Measurements from ENCODE around the gene LRRC1.

LRRC1 gene

DNA sequence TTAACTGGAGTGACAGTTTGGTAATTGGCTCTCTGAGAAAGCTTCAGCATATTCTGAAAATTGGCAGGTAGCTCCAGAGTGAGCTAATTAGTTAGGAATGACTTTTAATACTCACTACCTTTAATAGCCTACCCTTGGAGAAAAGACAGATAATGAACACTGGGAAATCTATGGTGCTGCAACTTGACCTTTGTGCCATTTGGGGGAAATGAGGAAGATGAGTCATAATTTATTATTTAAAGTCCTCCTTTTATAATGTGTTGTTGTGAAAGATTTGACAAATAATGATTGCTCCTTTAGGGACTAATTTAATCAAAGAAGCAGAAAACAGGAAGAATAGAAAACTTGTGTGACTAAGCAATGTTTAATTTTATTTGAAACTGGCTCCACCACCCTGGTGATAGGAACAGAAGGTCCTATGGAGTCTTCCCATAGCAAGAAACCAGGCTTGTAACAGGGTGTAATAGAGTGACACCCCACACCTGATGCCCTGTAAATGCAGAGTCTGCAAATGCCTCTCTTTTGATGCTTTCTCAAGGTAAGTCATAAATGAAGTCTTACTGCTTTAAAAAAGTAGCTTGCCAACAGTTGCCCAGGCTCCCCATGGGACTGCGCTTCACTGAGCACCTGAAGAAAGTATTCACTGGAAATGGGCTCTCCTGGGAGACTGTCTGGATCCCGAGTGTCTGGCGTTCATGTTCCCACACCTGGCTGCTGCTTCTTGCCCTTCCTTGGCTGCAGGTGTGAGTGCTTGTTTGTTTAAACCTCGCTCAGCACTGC lies 134.4 kb downstream of the LRRC1 start:
- no peak for DNase-seq

DNA sequence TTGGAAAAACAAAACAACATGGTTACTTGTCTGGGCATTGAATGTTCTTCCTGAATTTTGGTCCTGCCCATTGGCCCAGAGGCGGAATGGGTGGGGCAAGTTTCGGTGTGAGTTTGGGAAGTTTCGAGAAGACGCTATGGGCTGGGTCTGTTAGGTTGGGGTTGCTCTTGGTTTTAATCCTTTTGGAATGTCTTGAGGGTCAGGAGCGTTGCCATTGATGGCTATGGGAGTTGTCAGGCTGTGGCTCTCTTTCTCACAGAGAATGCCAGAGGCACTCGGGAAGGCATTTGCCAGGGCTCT lies 135.0 kb downstream of the LRRC1 start:
- DNase-seq = no peak

DNA sequence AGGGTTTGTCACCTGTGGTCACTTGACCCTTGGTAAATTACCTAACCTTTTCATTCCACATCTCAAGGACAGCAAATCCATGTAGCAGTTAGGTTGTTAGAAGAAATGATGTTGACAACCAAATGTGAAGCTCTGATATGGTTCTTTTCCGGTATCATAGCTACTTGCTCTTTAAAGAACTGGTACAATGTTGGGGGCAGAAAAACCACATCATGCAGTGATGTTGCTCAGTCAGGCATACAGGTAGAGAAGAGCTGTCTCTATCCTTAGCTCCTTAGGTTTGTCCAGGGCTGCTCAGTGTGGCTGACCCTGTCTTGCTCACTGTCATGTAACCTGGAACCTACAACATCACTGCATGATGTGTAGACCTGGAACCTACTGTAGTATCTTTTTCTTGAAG lies 135.5 kb downstream of the LRRC1 start:
- no peak for DNase-seq

DNA sequence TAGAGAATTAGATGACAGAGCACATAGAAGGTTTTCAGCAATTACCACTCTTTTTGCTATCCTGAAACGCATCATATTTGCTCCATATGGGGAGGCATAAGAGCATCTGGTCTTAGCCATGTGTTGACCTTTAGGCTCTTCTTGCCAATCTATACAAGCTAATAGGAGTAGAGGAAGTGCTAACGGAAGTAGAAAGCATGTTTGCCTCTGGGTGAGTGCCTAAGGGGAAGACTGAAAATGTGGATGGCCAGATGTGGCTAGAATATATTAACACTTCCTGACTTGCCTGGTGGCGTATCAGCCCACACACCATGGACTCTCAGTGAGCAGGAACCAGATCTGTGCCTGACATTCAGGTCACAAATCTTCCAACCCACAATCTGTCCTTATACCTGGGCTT lies 136.3 kb downstream of the LRRC1 start:
- no peak for DNase-seq

DNA sequence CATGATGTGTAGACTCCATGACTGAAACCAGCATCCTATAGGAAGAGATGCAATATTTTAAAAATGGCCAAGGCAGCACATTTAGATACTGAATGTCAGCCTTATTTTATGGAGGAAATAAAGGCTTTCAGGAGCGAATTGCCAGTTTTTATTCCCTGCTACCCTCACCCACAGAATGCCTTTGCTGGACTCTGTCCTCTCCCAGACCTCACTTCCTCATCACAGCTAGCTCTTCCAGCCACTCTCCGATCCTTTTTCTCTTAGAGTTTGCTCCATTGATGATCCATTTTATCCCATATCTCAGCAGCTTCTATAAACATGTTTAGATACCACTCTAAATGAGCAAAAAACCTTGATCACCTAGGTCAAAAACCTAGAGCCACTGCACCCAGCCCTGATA lies 137.7 kb downstream of the LRRC1 start:
- no peak for DNase-seq

DNA sequence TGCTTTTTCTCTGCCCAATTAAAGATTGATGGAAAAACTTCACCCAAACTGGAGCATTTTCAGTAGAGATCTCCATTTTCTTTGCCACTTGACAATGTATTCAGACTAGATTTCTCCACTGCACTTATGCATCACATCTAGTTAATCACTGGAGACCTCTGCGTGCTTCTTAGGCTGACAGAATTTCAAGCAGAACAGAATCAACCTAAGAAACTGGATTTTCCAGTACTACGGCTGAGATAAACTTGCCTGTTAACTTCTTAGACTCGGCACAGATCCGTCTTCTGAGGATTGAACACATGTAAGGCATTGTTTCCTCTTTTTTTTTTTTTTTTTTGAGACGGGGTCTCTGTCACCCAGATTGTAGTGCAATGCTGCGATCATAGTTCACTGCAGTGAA lies 139.2 kb downstream of the LRRC1 start:
- no peak for DNase-seq

DNA sequence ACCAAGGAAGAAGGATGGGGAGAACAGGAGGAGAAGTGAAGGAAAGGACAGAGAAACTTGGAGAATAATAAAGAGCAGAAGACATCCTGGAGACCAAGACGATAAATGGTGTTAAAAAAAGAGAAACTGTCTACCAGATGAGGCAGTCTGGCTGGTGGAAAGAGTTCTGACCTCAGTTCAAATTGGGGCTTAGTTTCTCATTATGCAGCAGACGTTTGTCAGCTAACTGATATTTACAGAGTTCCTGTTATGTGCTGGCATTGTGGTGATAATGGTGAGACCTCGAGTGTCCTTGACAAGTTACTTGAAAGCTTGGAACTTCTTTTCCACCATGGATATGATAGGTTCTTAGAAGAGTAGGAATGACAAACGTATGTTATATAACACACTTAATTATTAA lies 142.7 kb downstream of the LRRC1 start:
- DNase-seq = no peak

DNA sequence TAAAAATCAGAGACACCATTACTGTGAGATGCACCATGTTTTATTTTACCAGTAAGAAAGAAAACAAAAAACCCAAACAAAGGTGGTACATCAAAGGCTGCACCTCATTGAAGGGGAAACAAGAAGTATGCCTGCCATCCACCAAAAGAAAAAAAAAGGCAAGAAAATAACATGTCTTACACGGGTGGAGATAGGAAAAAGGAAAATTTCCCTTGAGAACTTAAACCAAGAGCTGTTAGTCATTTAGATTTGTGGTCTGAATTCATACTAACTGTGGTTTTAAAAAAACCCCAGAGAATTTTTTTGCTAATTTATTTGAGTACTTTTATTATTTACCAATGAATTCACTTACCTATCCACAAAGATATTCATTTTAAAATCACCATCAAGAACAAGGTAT lies 144.0 kb downstream of the LRRC1 start:
- DNase-seq = no peak

DNA sequence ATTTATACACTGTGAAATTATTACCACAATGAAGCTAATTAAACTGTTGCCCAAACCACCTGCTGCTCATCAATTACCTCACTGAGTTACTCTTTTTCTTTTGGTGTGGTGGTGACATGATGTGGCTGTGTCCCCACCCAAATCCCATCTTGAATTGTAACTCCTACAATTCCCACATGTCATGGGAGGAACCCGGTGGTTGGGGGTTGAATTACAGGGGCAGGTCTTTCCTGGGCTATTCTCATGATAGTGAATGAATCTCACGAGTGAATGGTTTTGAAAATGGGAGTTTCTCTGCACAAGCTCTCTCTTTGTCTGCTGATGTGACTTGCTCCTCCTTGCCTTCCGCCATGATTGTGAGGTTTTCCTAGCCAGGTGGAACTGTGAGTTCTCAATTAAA lies 145.0 kb downstream of the LRRC1 start:
- DNase-seq = no peak

DNA sequence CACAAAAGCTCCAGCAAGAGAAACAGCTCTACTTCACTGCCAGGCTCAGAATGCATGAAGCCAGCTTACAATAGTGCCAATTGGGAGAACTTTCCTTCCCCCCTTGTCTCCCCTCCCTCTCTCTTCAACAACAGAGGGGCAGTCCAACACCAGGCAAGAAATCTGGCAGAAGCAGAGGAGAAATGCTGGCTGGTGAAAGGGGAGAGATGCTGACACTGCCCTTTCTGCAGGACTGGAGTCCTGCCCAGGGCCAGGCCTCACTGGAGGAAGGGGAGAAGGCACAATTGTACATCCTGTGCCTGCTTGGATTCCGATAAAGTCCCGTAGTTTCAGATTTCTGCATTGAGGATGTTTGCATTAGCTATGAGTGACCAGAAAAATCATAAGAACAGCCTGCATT lies 148.6 kb downstream of the LRRC1 start:
- no peak for DNase-seq

DNA sequence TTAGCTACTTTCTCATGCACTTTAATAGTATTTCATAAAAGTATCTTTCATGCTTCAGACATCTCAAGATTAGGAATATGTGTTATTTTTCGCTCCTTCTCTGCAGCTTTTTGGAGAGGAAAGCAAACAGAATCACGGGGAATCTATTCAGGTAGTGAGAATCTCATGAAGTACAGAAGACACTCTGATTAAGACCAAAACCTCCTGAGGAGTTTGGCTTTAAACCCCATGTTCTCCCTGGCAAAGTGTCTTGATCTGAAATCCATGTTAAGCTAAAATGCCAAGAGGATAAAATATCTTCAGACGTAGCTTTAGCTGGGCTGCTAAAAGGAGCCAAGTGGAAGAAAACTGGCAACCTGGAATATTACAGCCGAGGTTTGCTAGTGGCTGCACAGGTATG lies 149.3 kb downstream of the LRRC1 start:
- DNase-seq = no peak

DNA sequence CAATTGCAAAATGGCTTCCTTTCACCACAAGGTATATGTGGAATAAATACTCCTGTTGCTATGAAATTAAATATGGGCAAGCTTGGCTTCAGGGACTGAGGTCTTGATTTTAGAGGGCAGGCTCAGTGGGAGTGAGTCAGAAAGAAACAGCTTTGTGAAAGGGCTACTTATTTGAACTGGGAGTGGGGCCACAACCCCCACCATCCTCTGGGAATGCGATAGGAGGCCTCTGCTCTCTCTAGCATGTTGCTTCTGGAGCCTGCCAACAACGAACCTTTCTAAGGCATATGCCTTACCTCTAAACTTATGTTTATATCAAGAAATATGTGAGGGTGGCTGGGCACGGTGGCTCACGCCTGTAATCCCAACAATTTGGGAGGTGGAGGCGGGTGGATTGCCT lies 149.7 kb downstream of the LRRC1 start:
- no peak for DNase-seq

DNA sequence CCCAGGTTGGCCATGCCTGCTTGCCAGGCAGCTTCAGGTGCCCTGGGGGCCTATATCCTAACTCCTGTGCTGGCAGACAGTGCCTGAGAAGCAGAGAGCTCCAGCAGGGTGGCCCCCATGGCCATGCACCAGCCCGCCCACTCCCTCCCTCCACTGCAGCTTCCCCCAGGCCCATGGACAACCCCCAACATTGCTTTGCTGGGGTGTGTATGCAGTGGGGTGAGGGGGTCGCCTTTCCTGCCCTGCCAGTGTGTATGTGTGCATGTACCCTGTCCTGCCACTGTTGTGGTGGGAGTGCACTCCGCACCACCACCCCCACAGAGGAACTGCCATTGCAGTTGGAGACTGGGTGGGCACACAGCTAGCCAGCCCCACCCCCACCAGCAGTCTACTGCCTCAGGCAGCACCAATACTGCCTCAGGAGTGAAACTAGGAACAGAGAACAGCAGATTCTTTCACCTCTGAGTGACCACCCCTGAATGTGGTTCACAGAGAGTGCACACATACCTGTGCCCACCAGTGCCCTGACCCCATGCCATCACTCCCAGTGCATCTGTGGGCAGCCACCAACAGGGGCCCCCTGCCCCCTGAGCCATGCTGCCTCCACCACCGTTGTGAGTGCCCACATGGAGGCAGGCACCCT lies 151.1 kb downstream of the LRRC1 start:
- DNase-seq = no peak

DNA sequence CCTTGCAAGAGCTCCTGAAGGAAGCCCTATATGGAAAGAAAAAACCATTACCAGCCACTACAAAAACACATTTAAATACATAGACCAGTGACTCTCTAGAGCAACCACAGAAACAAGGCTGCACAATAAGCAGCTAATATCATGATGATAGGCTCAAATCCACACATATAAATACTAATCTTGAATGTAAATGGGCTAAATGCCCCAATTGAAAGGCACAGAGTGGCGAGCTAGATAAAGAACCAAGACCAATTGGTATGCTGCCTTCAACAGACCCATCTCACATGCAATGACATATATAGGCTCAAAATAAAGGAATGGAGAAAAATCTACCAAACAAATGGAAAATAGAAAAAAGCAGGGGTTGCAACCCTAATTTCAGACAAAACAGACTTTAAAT lies 153.0 kb downstream of the LRRC1 start:
- DNase-seq = no peak

DNA sequence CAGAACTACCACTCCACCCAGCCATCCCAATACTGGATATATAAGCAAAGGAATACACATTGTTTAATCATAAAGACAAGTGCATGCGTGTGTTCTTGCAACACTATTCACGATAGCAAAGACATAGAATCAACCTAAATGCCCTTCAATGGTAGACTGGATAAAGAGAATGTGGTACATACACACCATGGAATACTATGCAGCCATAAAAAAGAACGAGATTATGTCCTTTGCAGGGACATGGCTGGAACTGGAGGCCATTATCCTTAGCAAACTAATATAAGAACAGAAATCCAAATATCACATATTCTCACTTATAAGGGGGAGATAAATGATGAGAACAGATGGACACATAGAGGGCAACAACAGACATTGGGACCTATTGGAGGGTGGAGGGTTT lies 156.6 kb downstream of the LRRC1 start:
- no peak for DNase-seq

DNA sequence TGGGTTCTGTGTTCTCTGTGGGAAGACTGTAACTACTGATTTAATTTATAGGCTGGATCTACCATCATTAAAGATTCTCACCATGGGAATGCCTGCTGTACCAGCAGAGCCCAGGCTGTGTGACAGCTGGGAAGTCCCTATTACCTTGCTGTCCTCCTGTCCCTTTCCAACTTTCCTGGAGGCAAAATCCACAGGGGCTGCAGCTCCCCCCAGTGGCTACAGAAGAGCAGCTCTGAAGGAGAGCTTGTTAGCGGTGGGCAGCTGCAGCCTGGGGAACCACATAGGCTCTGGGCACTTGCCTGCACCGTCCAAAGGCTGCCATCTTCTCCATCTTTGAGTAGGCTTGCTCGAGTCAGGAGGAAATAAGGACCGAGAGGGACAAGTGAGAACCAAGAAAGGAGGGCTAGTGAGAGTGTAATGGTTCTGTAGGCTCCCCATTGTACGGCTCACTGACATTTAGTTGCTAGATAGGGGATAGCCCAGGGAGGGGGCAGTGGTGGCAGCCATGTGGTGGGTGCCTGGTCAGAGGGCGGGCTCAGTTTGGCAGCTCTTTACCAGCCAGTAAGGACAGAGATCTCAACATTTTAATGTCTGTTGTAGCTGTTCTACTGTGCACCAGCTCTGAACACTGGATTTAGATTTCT lies 161.4 kb downstream of the LRRC1 start:
- DNase-seq = peak; percentile 32 to 53

DNA sequence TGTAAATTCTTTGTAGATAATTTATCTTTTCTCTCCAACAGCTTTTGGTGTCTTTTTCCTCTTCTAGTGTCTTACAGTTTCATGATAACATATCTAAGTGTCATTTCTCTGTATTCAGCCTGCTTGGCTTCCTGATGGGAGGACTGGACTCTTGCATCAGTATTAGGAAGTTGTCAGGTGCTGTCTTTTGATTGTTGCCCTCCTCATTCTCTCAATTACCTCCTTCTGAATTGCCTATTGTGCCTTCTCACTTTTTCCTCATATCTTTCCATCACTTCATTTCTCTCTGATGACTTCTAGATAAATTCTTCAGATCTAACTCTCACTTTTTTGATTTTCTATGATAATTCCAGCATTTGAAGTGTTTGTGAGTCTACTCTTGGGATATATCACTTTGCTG lies 162.0 kb downstream of the LRRC1 start:
- DNase-seq = no peak

DNA sequence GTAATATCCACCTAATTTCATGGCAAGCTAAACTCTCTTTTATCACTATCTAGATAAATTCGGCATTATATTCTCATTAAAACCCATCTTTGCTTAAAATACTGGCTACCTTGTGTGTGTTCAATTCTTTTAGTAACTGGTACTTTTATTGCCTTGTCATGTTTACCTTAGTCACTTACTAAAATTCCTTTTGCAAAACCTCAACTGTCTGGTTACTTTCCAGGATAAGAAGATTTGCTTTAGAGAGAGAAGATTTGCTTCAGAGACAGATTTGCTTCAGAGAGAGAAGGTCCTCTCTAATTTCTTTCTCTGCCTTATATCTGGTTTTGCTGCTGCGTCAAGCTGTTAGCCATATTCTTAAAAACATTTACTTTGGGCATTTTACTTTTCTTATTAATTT lies 164.9 kb downstream of the LRRC1 start:
- no peak for DNase-seq

DNA sequence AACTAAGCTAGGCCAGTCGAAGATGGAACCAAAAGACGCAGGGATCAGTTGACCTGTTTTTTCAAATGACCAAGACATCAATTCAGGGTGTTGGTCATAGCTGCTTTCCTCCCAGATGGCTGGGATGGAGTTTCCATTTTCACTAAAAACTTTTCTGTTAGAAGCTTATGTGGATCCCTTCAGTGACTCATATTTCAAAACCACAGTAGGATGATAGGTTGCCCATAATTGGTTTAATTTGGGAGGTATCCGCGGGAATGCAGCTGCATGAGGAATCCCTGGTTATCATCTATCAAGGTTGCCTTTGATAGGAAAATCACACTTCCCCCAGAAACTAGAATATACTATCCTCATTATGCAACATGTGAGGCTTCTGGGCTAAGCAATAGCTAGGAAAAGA lies 165.5 kb downstream of the LRRC1 start:
- no peak for DNase-seq

DNA sequence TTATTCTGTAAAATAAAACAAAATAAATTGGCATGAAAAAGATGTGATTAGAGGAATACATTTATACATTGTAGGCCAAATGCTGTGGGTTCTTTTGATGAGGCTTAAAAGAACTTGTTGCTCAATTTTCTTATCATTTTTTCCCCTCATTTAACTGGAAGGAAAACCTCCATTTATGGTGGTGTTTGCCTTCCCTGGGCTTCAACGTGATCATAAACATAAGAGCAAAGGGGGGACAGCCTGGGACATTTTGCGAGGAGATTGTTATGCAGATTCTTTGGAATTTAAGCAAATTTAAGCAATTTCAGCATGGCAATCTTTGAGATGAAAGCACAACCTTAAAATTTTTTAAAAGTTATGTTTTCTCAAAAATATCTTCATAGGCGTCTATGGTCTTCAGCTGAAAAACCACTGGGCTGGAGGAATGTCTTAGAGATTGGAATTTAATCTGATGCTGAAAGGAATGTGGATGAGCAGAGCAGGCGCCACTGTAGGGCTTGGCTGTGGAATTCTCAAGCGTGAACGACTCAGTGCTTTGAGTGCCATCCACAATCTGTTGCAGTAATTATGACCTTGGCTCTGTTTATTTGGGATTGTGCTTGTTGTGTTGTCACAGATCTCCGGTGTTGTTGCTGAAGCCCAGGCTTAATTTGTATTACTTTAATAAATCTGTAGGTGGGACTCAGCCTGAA lies 167.0 kb downstream of the LRRC1 start:
- no peak for DNase-seq

DNA sequence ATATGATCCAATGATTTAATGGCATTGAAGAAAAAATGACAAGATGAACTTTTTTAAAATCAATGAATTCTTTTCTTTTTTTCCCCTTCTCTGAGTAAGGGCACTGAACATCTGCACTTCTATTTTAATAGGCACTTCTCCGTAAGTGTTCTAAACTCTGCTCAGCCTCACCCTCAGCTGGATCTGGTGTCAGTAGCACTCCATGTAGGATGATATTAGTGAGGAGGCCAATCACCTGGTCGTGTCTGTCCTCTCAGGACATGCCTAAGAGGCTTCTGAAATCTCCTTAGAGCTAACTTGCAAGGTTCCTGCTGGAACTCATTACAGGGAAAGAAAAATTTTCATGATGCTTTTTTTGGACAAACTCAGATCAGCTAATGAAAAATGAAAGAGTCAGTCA lies 167.8 kb downstream of the LRRC1 start:
- DNase-seq = no peak

DNA sequence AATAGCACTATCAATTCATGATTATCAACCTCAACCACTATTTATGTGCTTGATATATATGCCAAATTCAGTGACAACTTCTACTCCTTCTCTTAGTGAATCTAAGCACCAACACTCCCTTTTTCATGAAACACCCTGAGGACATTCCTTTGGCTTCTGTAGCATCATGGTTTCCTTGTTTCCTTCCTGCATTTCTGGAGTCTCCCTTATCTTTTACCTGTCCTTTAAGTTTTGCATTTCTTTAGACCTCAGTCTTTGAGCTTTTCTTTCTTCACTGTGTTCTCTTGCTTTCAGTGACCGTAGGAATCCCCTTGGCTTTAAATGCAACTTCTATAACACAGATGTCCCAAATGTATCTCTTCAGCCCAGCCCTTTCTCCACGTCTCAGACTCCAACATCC lies 172.6 kb downstream of the LRRC1 start:
- no peak for DNase-seq
